Measurements from ENCODE around the gene XKRX.

GRCh38 chrX:100948557-100948956 lies 19.8 kb upstream of the XKRX start:
- TF ChIP-seq CTCF (IDR thresholded peaks at IDR 0.05) (no peak), ZFX (IDR thresholded peaks at IDR 0.05; ENCODE audit: borderline replicate concordance) (no peak)

Data from 22Rv1 (cell line).